HepG2 (cell line): ENCODE measurements around the gene CACNA2D1. TPM values are rescaled to one million over a fixed set of nuclear protein-coding genes. Genes with fewer than 3 reads are reported as not detected.

ENCODE experiments used
- ATAC-seq: fragments of 200-7000 bp; cut with Tn5 transposase; 3 replicates; pipeline ENCODE4 v1.9.1; 2020; ENCODE audit warnings: mild to moderate bottlenecking, moderate library complexity
- BruUV-seq: library from RNA; stranded (reverse); fragments of 400-500 nt; replicated peaks from 2 replicates; lab custom pipeline; 2021; lab: Mats Ljungman, UMichigan
- CTCF ChIA-PET: fragments of 300-600 bp; formaldehyde crosslinking; extraction: SDS; loops from one replicate; lab custom pipeline; 2021; ENCODE audit warnings: low total read pairs, inconsistent platforms, low intra/inter-chr PET ratio; lab: Yijun Ruan, JAX
- POLR2A ChIA-PET: fragments of 350-600 bp; sonication (Branson Sonifier 250); formaldehyde crosslinking; loops from one replicate; lab custom pipeline; 2020; ENCODE audit warnings: antibody characterized with exemption, inconsistent platforms; lab: Yijun Ruan, JAX
- DNase-seq: peaks from one replicate; pipeline ENCODE4 v3.0.0-alpha.2; 2015; ENCODE audit warnings: low spot score
- FAIRE-seq: peaks from 3 replicates; lab custom pipeline; 2011; peaks lifted over from hg19 to GRCh38; lab: Jason Lieb, UNC
- H2AFZ ChIP-seq: one replicate; pipeline ENCODE4 v1.6.1; 2011; ENCODE audit warnings: low read length, inconsistent platforms
- H3K27ac ChIP-seq: fragments of 300-600 bp; 3 replicates; pipeline ENCODE4 v1.8.0; 2011; ENCODE audit warnings: mixed run types, mild to moderate bottlenecking, mixed read lengths, low read length, inconsistent platforms; ENCODE audit not compliant: insufficient read depth; ENCODE audit errors: extremely low read length
- H3K27me3 ChIP-seq, 2 experiments: fragments of 200-600 bp in 1 of 2; 2 replicates in 1 of 2; 3 replicates in 1 of 2; pipeline versions ENCODE4 v1.6.0 to v1.8.0; 2011; ENCODE audit warnings: low read length in 2 of 2, mild to moderate bottlenecking in 2 of 2, moderate library complexity in 2 of 2, inconsistent platforms in 1 of 2; ENCODE audit not compliant: insufficient read depth in 2 of 2, control insufficient read depth in 1 of 2
- H3K36me3 ChIP-seq, 2 experiments: fragments of 200-600 bp in 1 of 2; replicated peaks in 1 of 2; 2 replicates in 1 of 2; 3 replicates in 1 of 2; pipeline versions ENCODE4 v1.5.1 to v1.8.0; 2011; ENCODE audit warnings: low read length in 2 of 2, inconsistent platforms in 1 of 2; ENCODE audit not compliant: insufficient read depth in 2 of 2, control insufficient read depth in 1 of 2
- H3K4me1 ChIP-seq: 2 replicates; pipeline ENCODE4 v1.5.1; 2012; ENCODE audit warnings: low read length, inconsistent platforms; ENCODE audit not compliant: insufficient read depth
- H3K4me2 ChIP-seq: 2 replicates; pipeline ENCODE4 v1.6.0; 2011; ENCODE audit warnings: low read depth, low read length, inconsistent platforms
- H3K4me3 ChIP-seq, 3 experiments: fragments of 200-600 bp in 1 of 3; sonication (generic), shearing (Covaris generic) in 1 of 3; replicated peaks in 1 of 3; 2 replicates each; pipeline ENCODE4 v1.5.1; 2011 to 2016; ENCODE audit warnings: low read length in 3 of 3, inconsistent platforms in 2 of 3, low read depth in 2 of 3, mild to moderate bottlenecking in 2 of 3, control low read depth in 1 of 3, mixed read lengths in 1 of 3; ENCODE audit not compliant: insufficient read depth in 1 of 3
- H3K79me2 ChIP-seq: one replicate; pipeline ENCODE4 v1.6.1; 2011; ENCODE audit warnings: low read length, inconsistent platforms; ENCODE audit not compliant: insufficient read depth
- H3K9ac ChIP-seq: 2 replicates; pipeline ENCODE4 v1.6.0; 2011; ENCODE audit warnings: mild to moderate bottlenecking, low read depth, low read length, inconsistent platforms; ENCODE audit not compliant: insufficient read depth
- H3K9me3 ChIP-seq: 2 replicates; pipeline ENCODE4 v1.5.1; 2012; ENCODE audit warnings: mild to moderate bottlenecking, low read length
- H4K20me1 ChIP-seq: 2 replicates; pipeline ENCODE4 v1.6.0; 2011; ENCODE audit warnings: inconsistent platforms, mild to moderate bottlenecking, low read length, moderate library complexity; ENCODE audit not compliant: insufficient read depth
- HNRNPK ChIP-seq: fragments of 200-400 bp; formaldehyde crosslinking; IDR thresholded peaks from 2 replicates; pipeline ENCODE4 v1.6.1; 2018; ENCODE audit warnings: low read length, low read depth, moderate library complexity, mild to moderate bottlenecking; ENCODE audit not compliant: poor library complexity, severe bottlenecking
- HOXA5 ChIP-seq: sonication (generic); formaldehyde crosslinking; IDR thresholded peaks from 2 replicates; pipeline ENCODE4 v1.4.0; 2020; ENCODE audit warnings: missing genetic modification reagents
- MTA3 ChIP-seq: sonication (generic); formaldehyde crosslinking; IDR thresholded peaks from 2 replicates; pipeline ENCODE4 v1.4.0; 2020; ENCODE audit warnings: missing genetic modification reagents
- ZNF230 ChIP-seq: sonication (generic); formaldehyde crosslinking; IDR thresholded peaks from 2 replicates; pipeline ENCODE4 v1.4.0; 2020; ENCODE audit warnings: mild to moderate bottlenecking, missing genetic modification reagents
- WGBS: methylation state at CpG from one replicate; pipeline ENCODE4 v1.1.6; 2017; ENCODE audit warnings: low lambda C conversion rate; 5-methylcytosine and 5-hydroxymethylcytosine counted together
- in situ Hi-C: cut with HindIII; loops from 2 replicates; pipeline ENCODE4 v1.10.0; 2017; ENCODE audit warnings: low pct_unique_long_range_greater_than_20kb; ENCODE audit not compliant: extremely low pct_ligation_motif_present
- intact Hi-C: fragments of 100-400 bp; cut with micrococcal nuclease; formaldehyde crosslinking; loops from one replicate; pipeline ENCODE4 v1.10.0; 2022; ENCODE audit not compliant: unreplicated experiment
- polyA plus RNA-seq, 8 experiments: library from polyadenylated mRNA; depleted of rRNA in 3 of 8; stranded (reverse) in 7 of 8; unstranded in 1 of 8; fragments of >200 nt; fragmentation: Illumina TruSeq in 4 of 8; extraction: Trizol in 4 of 8; gene quantifications; 2 replicates each; pipeline versions ENCODE4 v1.2.1 to v1.2.3, GENCODE V29; 2011 to 2016; ENCODE audit warnings: low read depth in 4 of 8, missing spikeins in 1 of 8, mixed read lengths in 1 of 8; ENCODE audit not compliant: insufficient read depth in 1 of 8
- total RNA-seq, 5 experiments: library from RNA; depleted of rRNA; stranded (reverse); fragments of >200 nt; fragmentation: Illumina TruSeq; extraction: Trizol; gene quantifications; 2 replicates each; pipeline ENCODE4 v1.2.3, GENCODE V29; 2016; ENCODE audit warnings: low read depth in 1 of 5
- TF ChIP-seq, protein P1 (sequence below): sonication (generic); formaldehyde crosslinking; IDR thresholded peaks from 2 replicates; pipeline ENCODE4 v1.4.0; 2020; ENCODE audit warnings: missing genetic modification reagents
- TF ChIP-seq, protein P2 (sequence below): sonication (generic); formaldehyde crosslinking; IDR thresholded peaks from 2 replicates; pipeline ENCODE4 v1.8.0; 2022; ENCODE audit warnings: missing genetic modification reagents, mild to moderate bottlenecking, inconsistent platforms, borderline replicate concordance

The CACNA2D1 gene
- total and polyA plus RNA-seq, 2 of the 13 experiments (the other 11 are each of a cell fraction or from before 2014, with no cell fraction given) = not detected

DNA sequence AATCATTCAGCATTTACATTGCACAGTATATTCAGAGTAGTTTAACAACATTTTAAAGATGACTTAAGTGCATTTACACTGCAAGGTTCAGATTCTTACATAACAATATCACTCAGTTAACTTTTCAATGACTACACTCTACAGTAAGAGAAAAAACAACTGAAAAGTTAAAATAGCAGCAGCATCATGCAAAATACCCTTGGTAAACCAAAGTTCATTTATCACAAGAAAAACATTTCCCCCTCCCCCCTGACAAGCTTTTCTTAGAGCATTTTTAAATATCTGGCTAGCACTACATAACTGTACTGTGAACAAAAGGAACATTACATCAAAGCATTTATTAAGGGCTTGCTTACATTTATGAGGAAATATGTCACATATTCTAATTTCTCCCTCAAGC lies 494.3 kb downstream of the CACNA2D1 start:
- intact Hi-C loops (no loop called here), in situ Hi-C loops (no loop called here)
- FAIRE-seq = no peak
- Histone ChIP-seq H3K36me3 (no peaks in the 10 kb centered on the region), H2AFZ (no peak overlapping the region), H3K4me1 (no peaks in the 10 kb centered on the region), H4K20me1 (no peaks in the 10 kb centered on the region), H3K9ac (no peak overlapping the region)
- POLR2A ChIA-PET = no interaction called here
- no peak for DNase-seq
- CTCF ChIA-PET = no interaction called here
- TF ChIP-seq HOXA5 (CRISPR knock-in tag) (no peak), MTA3 (CRISPR knock-in tag) (no peak), ZNF230 (no peak)
- TF ChIP-seq, protein P1, sequence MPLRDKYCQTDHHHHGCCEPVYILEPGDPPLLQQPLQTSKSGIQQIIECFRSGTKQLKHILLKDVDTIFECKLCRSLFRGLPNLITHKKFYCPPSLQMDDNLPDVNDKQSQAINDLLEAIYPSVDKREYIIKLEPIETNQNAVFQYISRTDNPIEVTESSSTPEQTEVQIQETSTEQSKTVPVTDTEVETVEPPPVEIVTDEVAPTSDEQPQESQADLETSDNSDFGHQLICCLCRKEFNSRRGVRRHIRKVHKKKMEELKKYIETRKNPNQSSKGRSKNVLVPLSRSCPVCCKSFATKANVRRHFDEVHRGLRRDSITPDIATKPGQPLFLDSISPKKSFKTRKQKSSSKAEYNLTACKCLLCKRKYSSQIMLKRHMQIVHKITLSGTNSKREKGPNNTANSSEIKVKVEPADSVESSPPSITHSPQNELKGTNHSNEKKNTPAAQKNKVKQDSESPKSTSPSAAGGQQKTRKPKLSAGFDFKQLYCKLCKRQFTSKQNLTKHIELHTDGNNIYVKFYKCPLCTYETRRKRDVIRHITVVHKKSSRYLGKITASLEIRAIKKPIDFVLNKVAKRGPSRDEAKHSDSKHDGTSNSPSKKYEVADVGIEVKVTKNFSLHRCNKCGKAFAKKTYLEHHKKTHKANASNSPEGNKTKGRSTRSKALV (CRISPR knock-in tag) = no peak
- TF ChIP-seq, protein P2, sequence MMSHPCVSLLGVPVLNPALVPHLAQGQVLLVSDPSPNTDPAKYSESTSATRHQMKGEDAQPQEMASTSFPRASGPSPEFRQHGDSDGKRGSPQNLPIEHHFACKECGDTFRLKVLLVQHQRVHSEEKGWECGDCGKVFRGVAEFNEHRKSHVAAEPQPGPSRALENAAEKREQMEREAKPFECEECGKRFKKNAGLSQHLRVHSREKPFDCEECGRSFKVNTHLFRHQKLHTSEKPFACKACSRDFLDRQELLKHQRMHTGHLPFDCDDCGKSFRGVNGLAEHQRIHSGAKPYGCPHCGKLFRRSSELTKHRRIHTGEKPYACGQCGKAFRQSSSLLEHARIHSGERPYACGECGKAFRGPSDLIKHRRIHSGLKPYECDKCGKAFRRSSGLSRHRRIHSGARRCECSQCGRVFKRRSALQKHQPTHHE (CRISPR knock-in tag) = no peak
- TF ChIP-seq, all 625 proteins: peak for 0
- Histone ChIP-seq H3K27ac (no peak overlapping the region), H3K4me2 (no peak overlapping the region), H3K79me2 (no peaks in the 10 kb centered on the region), H3K4me3 (no peak overlapping the region), H3K9me3 (no peaks in the 10 kb centered on the region), H3K27me3 (no peaks in the 10 kb centered on the region)
- no TSS peak for BruUV-seq
- no peak for ATAC-seq

DNA sequence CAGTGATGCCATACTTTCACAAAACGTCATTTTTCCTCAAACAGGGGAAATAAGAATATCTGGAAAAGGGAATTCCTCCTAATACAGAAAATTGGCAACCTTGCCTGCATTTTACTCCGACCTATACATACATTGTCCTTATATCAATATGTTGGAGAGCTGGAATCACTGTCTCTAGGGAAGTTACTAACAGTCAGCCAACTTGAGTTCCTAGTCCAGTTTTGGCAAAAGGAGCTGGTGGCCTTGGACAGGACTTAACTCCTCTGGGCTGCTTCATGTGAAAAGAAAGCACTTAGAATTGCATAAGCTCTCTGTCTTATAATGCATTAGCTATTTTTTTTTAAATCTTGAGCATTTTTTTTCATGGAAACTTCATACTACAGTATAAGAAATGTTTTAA lies 499.5 kb downstream of the CACNA2D1 start:
- POLR2A ChIA-PET = no interaction called here
- ATAC-seq = no peak
- 0% methylated on average over 2 of the region's 2 CpGs for whole genome bisulfite sequencing
- H3K36me3 ChIP-seq = no peaks in the 10 kb centered on the region
- H3K9ac ChIP-seq = no peak overlapping the region
- no peaks in the 10 kb centered on the region for H4K20me1 ChIP-seq
- no TSS peak for BruUV-seq
- in situ Hi-C loops = no loop called here
- H3K79me2 ChIP-seq = no peaks in the 10 kb centered on the region
- TF ChIP-seq HNRNPK = no peak
- TF ChIP-seq, all 625 proteins: peak for 0
- CTCF ChIA-PET = no interaction called here
- no peak overlapping the region for H3K4me3 ChIP-seq
- FAIRE-seq (no peak), DNase-seq (no peak)
- H2AFZ ChIP-seq = no peak overlapping the region
- H3K9me3 ChIP-seq = no peaks in the 10 kb centered on the region
- intact Hi-C loops = no loop called here
- no peak overlapping the region for H3K27ac ChIP-seq
- no peak overlapping the region for H3K4me2 ChIP-seq
- no peaks in the 10 kb centered on the region for H3K27me3 ChIP-seq
- H3K4me1 ChIP-seq = no peaks in the 10 kb centered on the region
